ENCODE data around the gene MEX3D. TPM values are rescaled to one million over a fixed set of nuclear protein-coding genes. Genes with fewer than 3 reads are reported as not detected.

Gene MEX3D
- polyA plus RNA-seq (2014; cell fraction: cytosol; rRNA removed), result 57.5 and 75.9 TPM in 2 replicates
- 45.1 and 57.9 TPM in 2 replicates for polyA plus RNA-seq (2014; cell fraction: nucleus; rRNA removed)

- DNase-seq (ENCODE audit: low spot score), result peak; percentile 64
Measured at GRCh38 chr19:1568320-1569019, at the start of gene MEX3D. Gene MEX3D, minus strand, starts transcription at chr19:1568325. Its CDS starts 267 bp downstream, at chr19:1568058.

GRCh38 chr19:1616875-1617274, 48.8 kb upstream of the MEX3D start:
- DNase-seq (ENCODE audit: low spot score), result no peak

- no peak for DNase-seq (ENCODE audit: low spot score)
Measured at GRCh38 chr19:1616396-1616795, 48.3 kb upstream of the MEX3D start.

GRCh38 chr19:1615156-1615765, 47.1 kb upstream of the MEX3D start:
- no peak for DNase-seq (ENCODE audit: low spot score)

- DNase-seq (ENCODE audit: low spot score), result no peak
Measured at GRCh38 chr19:1613808-1614570, 45.9 kb upstream of the MEX3D start.

GRCh38 chr19:1613146-1613545, 45.0 kb upstream of the MEX3D start:
- DNase-seq (ENCODE audit: low spot score), result no peak

- DNase-seq (ENCODE audit: low spot score), result no peak
Measured at GRCh38 chr19:1612114-1613086, 44.3 kb upstream of the MEX3D start.

- DNase-seq (ENCODE audit: low spot score), result no peak
Measured at GRCh38 chr19:1611353-1611752, 43.2 kb upstream of the MEX3D start.

GRCh38 chr19:1610579-1610978, 42.5 kb upstream of the MEX3D start:
- DNase-seq (ENCODE audit: low spot score), result no peak

DNA sequence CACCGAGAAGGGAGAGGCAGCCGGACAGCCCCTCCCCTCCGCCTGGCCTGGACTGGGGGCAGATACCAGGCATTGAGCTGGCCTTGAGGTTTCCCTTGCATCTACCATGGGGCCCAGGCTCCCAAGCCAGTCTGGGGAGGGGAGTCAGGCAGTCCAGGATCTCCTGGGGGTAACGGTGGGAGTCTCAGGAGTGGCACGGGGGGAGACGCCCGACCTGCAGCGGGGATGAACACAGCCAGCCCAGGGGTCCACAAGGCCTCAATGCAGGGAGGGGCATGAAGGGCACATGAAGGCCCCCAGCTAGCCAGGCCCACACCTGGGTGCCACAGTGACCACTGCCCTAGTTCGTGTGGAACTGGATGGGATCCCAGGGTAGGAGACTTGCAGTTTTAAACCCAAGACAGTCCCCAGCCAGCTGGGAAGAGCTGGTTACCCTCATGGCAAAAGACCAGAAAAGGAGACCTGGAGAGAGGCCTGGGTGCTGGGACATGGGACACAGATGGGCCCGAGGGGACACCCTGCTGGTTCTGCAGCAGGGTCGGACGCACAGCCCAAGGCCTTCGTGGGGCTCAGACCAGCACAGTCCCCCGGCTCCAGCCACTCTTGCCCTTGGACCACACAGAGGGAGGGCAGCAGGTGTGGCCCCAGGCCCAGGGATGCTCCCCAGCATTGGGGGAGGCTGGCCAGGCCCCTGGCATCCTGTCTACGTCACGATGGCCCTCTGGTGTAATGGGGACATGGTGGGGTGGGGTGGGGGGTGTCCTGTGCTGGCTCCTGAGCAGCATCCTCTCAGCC, 41.8 kb upstream of the MEX3D start:
- no peak for DNase-seq (ENCODE audit: low spot score)

DNA sequence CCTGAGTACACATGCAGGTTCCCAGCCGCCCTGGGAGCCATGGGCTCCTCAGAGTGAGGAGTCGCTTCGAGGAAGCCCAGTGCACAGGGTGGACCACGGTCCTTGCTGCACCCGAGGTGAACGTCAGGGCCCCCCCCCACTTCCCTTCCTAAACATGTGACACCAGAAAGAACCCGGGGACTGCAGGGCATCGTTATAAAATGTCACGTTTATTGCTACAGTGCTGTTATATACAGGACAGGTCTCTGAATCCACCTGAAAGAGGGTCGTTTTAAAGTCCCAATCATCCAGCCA, 40.9 kb upstream of the MEX3D start:
- DNase-seq (ENCODE audit: low spot score), result no peak

- DNase-seq (ENCODE audit: low spot score), result no peak
Measured at GRCh38 chr19:1608359-1609102, 40.4 kb upstream of the MEX3D start.

- no peak for DNase-seq (ENCODE audit: low spot score)
Measured at GRCh38 chr19:1606138-1606651, 38.1 kb upstream of the MEX3D start.

- DNase-seq (ENCODE audit: low spot score), result peak; percentile 97
Measured at GRCh38 chr19:1605236-1606137, 37.4 kb upstream of the MEX3D start, which contains the start of gene UQCR11. Gene UQCR11, minus strand, starts transcription at chr19:1605462. Its CDS starts 53 bp downstream, at chr19:1605409.

DNA sequence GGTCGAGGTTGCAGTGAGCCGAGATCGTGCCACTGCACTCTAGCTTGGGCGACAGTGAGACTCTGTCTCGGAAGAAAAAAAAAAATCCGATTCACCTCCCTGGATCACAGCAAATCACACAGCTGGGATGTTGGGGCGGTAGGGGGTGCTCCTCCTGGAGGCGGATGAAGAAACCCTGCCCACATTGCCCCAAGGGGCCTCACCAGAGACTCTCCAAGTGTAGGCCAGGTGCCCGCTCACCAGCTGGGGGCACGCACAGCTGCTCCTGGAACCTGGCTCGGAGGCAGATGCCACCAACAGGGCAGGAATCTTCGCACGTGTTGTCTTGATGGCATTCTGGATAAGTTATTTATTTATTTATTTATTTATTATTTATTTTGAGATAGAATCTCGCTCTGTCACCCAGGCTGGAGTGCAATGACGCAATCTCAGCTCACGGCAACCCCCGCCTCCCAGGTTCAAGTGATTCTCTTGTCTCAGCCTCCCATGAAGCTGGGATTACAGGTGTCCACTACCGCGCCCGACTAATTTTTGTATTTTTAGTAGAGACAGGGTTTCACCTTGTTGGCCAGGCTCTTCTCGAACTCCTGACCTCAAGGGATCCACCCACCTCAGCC, 34.1 kb upstream of the MEX3D start:
- no peak for DNase-seq (ENCODE audit: low spot score)

- no peak for DNase-seq (ENCODE audit: low spot score)
Measured at GRCh38 chr19:1601613-1602064, 33.5 kb upstream of the MEX3D start.

- DNase-seq (ENCODE audit: low spot score), result no peak
Measured at GRCh38 chr19:1599460-1599846, 31.3 kb upstream of the MEX3D start.
